Mucosa of rectum (tissue), 2 donors: ENCODE data around the gene MGLL.

Experiments used
- H3K27ac ChIP-seq, 2 donors: one replicate each; pipeline ENCODE4 v1.7.0; 2013; ENCODE audit warnings: inconsistent platforms in 2 of 2, low read depth in 2 of 2, low read length in 2 of 2
- H3K27me3 ChIP-seq, 2 donors: one replicate each; pipeline ENCODE4 v1.7.0; 2013; ENCODE audit warnings: low read length in 2 of 2; ENCODE audit not compliant: control insufficient read depth in 2 of 2, insufficient read depth in 2 of 2
- H3K36me3 ChIP-seq, 2 donors: one replicate each; pipeline ENCODE4 v1.7.0; 2013; ENCODE audit warnings: low read length in 2 of 2; ENCODE audit not compliant: control insufficient read depth in 2 of 2, insufficient read depth in 2 of 2
- H3K4me1 ChIP-seq, 2 donors: one replicate each; pipeline ENCODE4 v1.7.0; 2013; ENCODE audit warnings: low read length in 2 of 2, mild to moderate bottlenecking in 1 of 2; ENCODE audit not compliant: control insufficient read depth in 2 of 2, insufficient read depth in 2 of 2
- H3K4me3 ChIP-seq, 2 donors: one replicate each; pipeline ENCODE4 v1.7.0; 2013; ENCODE audit warnings: low read length in 2 of 2
- H3K9ac ChIP-seq, 2 donors: one replicate each; pipeline ENCODE4 v1.7.0; 2013; ENCODE audit warnings: low read length in 2 of 2, low read depth in 1 of 2, mild to moderate bottlenecking in 1 of 2
- H3K9me3 ChIP-seq, 2 donors: one replicate each; pipeline ENCODE4 v1.7.0; 2013; ENCODE audit warnings: low read length in 2 of 2; ENCODE audit not compliant: control insufficient read depth in 2 of 2
- donor health status: healthy.
- donor health status: Normal muscosa, but diverticular disease.

Gene MGLL

DNA sequence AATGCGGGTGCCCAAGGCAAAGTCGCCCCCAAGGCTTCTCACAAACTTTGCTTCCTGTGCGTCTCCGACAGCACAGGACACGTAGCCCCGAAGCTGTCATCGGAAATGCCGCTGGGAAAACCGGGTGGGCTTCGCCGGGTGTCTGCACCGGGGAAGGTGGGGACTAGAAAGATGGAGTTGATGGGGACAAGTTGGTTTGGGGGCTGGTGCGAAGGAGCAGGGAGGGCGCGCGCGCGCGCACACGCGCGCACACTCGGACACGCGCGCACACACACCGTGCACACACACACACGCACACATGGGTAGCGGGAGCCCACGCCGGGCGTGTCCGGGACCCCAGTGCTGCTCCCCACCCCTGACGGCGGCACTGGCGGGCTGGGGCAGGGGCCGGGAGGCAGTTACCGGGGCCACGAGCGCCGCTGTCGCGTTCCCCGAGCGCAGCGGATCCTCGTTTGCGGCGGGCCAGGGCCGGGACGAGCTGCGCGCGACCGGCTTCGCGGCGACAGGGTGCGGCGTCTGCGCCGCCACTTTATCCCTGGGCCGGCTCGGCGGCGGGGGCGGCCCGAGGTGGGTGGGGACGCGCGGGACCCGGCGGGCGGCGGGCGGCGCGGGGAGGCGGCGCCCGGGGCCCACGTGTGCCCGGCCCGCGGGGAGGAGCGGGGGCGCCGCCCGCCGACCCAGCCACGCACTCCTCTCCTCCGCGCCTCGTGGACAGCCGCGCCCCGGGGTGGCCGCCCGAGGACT is 539 bp upstream of the MGLL start:
- H3K4me1 ChIP-seq, result peaks cover 31 to 45% of the 10 kb centered on the region in 2 donors
- H3K4me3 ChIP-seq, result peak overlapping the region; percentile 90 to 93
- no peaks in the 10 kb centered on the region for H3K9me3 ChIP-seq
- H3K9ac ChIP-seq, result peak overlapping the region; percentile 94 to 97
- no peaks in the 10 kb centered on the region for H3K27me3 ChIP-seq
- peak overlapping the region; percentile 92 to 96 for H3K27ac ChIP-seq
- peaks cover 0 to 3% of the 10 kb centered on the region in 2 donors for H3K36me3 ChIP-seq

DNA sequence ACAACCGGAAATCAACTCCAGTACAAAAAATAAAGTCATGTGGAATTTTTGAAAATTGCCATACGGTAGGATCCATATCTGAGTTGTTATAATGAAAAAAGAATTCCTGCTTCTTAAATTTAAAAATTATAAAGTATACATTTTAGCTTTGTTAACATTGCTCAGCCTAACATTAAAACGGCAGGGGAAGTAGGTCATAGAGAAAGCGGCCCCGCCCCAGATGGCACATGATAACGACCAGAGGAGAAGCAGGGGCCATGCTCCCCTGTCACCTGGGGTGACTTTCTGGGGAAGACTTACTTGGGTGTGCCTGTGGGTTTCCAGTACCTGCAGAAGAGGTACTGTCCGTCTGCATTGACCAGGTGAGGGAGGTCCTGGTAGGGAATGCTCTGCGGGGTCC is 921 bp downstream of the MGLL start:
- Histone ChIP-seq H3K4me3 (peak overlapping the region; percentile 90 to 93), H3K9me3 (no peaks in the 10 kb centered on the region), H3K27ac (peak overlapping the region; percentile 92 to 96), H3K4me1 (peaks cover 44 to 59% of the 10 kb centered on the region in 2 donors), H3K27me3 (no peaks in the 10 kb centered on the region), H3K36me3 (peaks cover 3 to 5% of the 10 kb centered on the region in 2 donors), H3K9ac (peak overlapping the region; percentile 94 to 97)

DNA sequence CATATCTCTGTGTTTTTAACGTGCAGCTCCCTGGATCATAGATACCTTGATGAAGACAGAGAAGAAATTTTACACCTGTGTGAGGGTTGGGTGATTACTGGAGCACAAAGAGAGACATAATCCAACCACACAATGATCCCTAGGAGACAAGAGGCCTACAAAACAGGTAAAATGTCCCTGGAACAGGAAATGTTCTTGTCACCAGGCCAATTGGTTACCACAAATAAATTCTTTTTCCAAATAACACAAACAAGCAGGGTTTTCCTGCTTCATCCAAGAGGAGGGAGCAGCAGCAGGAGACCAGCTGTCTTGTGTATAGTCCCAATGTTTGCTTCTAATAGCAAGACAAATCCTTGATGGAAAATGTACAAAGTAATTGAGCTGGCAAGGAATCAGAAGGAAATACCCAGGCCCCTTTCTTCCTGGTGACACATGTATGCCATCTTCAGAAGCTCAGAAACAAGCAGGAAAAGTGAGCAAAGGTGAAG is 1.4 kb downstream of the MGLL start:
- peak overlapping the region; percentile 92 to 96 for H3K27ac ChIP-seq
- peak overlapping the region; percentile 90 to 93 for H3K4me3 ChIP-seq
- no peaks in the 10 kb centered on the region for H3K27me3 ChIP-seq
- peak overlapping the region; percentile 72 to 97 for H3K9ac ChIP-seq
- no peaks in the 10 kb centered on the region for H3K9me3 ChIP-seq
- peaks cover 48 to 62% of the 10 kb centered on the region in 2 donors for H3K4me1 ChIP-seq
- H3K36me3 ChIP-seq, result peaks cover 3 to 5% of the 10 kb centered on the region in 2 donors

DNA sequence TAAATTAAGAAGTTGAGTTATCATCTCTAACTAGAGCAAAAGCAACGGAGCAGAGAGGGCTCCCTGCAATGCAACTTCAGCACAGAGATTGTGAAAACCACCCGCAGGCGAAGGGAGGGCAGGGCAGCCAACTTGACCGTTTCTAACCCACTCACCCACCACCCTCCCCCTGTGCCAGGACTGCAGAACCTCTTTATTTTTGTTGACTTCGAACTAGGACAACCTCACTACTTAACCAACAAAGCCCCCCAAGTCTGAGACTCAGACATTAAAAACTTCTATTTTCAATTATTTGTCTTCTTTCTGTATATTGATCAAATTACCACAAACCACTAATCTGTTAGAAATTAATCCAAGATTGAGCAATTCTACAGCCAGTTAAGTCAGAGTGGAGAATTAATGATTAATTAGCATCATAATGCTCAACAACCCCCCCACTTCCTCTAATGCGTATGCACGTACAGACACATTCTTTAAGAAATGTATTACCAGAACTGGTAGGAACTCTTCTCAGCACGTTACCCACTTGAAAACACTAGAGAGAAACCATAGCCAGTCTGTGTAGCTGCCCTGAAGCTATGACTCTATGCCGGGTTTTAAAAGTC is 2.0 kb downstream of the MGLL start:
- Histone ChIP-seq H3K27ac (peak overlapping the region; percentile 92 to 96), H3K4me1 (peaks cover 54 to 67% of the 10 kb centered on the region in 2 donors), H3K27me3 (no peaks in the 10 kb centered on the region), H3K9me3 (no peaks in the 10 kb centered on the region), H3K4me3 (peak overlapping the region; percentile 90 to 93), H3K36me3 (peaks cover 4 to 8% of the 10 kb centered on the region in 2 donors), H3K9ac (peak overlapping the region; percentile 72 to 97)

DNA sequence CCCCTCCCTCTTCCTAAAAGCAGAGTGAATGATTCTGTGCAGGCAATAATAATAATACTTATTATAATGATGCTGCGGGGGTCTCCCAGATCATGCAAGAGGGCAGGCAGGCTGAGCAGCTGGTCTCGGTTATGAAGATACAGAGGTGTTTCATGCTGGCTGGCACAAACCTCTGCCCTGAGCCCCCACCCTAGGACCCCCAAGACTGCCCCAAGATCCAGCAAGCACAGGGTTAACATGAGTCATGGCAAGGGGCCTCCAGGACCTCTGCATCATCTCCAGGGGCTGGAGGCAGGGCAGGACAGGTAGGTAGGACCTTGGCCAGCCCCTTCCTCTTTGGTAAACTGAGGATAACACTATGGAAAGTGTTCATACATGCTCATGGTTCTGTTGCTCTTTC is 2.7 kb downstream of the MGLL start:
- Histone ChIP-seq H3K4me1 (peaks cover 60 to 74% of the 10 kb centered on the region in 2 donors), H3K9ac (peak overlapping the region; percentile 72 to 97), H3K4me3 (peak overlapping the region; percentile 38 to 90), H3K36me3 (peaks cover 9 to 13% of the 10 kb centered on the region in 2 donors), H3K9me3 (no peaks in the 10 kb centered on the region), H3K27ac (peak overlapping the region; percentile 92 to 96), H3K27me3 (no peaks in the 10 kb centered on the region)

DNA sequence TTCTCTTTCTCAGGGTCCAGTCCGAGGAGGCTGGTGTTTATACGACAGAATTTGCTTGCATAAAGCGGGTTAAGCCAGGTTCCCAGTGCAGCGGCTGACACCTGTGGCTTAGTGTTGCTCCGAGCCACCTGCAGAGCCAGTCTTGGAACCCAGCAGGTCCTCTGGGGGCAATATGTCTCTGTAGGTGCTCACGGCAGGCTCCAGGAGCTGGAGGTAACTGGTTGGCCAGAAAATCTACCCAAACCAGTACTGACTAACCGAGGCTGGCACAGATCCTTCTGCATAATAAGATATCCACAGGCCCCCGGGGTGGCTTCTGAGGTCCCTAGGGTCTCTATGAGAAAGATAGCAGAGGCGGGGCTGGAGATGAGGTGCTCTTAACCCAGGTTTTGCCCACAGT is 3.2 kb downstream of the MGLL start:
- H3K27ac ChIP-seq, result peak overlapping the region; percentile 96 to 97
- no peaks in the 10 kb centered on the region for H3K27me3 ChIP-seq
- H3K36me3 ChIP-seq, result peaks cover 11 to 16% of the 10 kb centered on the region in 2 donors
- peak overlapping the region in 1 of 2 donors; percentile 97 for H3K9ac ChIP-seq
- peaks cover 63 to 79% of the 10 kb centered on the region in 2 donors for H3K4me1 ChIP-seq
- peak overlapping the region; percentile 25 to 90 for H3K4me3 ChIP-seq
- H3K9me3 ChIP-seq, result no peaks in the 10 kb centered on the region

DNA sequence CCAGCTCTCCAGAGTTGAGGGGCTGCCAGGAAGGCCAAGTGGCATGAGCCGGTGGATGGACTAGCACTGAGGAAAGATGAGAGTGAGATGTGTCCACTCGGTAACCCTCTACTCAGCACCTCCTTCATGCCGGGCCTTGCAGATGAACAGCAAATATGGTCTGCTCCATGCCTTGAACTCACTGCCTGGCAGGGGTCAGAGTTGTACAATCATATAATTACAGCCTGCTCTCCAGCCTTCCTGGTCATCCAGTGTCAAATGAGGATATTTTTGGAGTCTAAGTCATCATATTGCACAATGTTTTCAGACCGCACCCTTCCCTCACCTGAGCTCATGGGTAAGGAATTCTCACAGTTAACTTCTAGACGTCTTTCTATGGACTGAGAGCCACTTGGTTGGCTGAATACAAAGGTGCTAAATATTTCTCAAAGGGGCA is 4.9 kb downstream of the MGLL start:
- Histone ChIP-seq H3K27me3 (no peaks in the 10 kb centered on the region), H3K9me3 (no peaks in the 10 kb centered on the region), H3K27ac (peak overlapping the region; percentile 96 to 97), H3K4me1 (peaks cover 61 to 85% of the 10 kb centered on the region in 2 donors), H3K9ac (peak overlapping the region; percentile 68 to 77), H3K4me3 (peak overlapping the region; percentile 28 to 42), H3K36me3 (peaks cover 26 to 29% of the 10 kb centered on the region in 2 donors)

DNA sequence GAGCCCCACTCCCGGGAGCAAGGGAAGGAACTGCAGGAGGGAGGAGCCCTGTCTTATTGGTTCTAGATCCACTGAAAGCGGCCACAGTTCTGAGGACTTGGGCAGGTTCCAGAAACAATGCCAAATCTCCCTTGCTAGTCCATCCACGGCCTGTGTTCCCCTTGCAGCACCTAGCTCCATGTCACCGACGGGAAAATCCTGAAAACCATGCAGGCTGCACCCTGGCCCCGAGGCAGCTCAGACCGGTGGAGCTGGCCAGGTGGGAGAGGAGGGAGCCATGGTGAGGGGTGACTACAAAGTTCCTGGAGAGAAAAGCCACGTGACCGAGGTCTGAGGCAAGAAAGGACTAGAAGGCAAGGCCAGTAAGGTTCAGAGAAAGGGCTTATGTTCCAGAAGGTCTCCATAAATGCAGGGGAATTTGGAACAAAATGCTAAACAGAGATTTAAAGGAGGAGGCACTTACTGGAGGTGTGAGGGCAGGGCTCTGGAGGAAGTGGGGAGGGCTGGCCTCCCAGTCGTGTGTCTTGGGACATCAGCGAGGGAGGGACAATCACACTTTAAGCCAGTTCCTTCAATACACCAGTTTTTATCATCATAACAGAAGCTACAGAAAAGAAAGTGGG is 5.4 kb downstream of the MGLL start:
- H3K27me3 ChIP-seq, result no peaks in the 10 kb centered on the region
- peak overlapping the region; percentile 28 to 42 for H3K4me3 ChIP-seq
- H3K36me3 ChIP-seq, result peaks cover 30 to 34% of the 10 kb centered on the region in 2 donors
- H3K9me3 ChIP-seq, result no peaks in the 10 kb centered on the region
- H3K27ac ChIP-seq, result peak overlapping the region; percentile 96 to 97
- H3K9ac ChIP-seq, result peak overlapping the region; percentile 68 to 77
- H3K4me1 ChIP-seq, result peaks cover 61 to 80% of the 10 kb centered on the region in 2 donors

DNA sequence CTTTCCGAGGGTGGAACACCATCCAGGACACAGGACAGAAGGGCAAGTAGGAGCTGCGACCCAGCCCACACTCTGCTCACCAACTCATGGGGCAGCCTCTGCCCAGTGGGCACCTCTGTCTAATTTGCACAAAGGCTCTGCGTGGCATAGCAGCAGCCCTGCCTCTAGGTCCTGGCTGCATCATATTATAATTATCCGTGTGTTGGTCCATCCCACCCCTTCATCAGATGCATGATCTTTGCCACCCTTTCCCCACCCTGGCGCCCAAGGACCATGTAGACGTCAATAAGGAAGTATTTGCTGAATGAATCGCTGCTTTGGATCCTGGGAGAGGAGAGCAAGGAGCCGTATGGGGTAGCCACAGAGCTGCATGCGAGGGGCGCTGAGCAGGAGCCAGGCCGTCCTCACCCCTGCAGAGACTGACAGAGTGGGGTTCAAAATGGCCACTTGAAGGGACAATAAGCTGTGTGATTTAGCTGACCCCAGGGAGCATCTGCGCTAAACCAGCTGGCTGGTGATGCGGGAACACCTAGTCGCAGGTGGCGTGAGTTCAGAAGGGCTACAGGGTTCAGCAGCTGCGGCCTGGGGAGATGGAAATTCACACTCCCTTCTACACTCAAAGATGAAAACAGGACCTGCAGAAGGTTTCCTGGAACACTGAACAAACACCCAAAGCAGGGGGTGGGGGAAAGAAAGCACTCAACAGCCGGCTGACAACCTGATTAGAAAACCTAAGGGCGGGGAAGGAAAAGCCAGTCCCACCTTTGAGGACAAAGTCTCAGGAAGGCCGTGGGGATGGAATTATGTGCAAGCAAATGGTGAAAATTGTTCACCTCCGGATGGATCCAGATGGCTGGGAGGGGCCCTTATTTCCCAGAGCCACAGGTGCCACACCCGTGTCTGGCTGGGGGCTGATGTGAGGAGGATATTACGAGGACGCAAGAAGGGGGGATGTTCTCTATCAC is 6.4 kb downstream of the MGLL start:
- Histone ChIP-seq H3K27ac (peak overlapping the region; percentile 96 to 97), H3K4me3 (peak overlapping the region; percentile 58 to 60), H3K36me3 (peaks cover 37 to 38% of the 10 kb centered on the region in 2 donors), H3K9ac (peak overlapping the region; percentile 68 to 82), H3K27me3 (no peaks in the 10 kb centered on the region), H3K9me3 (no peaks in the 10 kb centered on the region), H3K4me1 (peaks cover 55 to 70% of the 10 kb centered on the region in 2 donors)
